Activated T-cell treated with anti-CD3 and anti-CD28 coated beads, Interleukin-2, amount 50 U/mL, for 24 hours (primary cell): Measurements from ENCODE around the gene CREB5.

ENCODE experiments used
- DNase-seq: peaks from one replicate; pipeline ENCODE4 v3.0.0-alpha.2; 2020
- H3K27ac Mint-ChIP-seq: 2 replicates; pipeline ENCODE4 v1.8.0; 2020; ENCODE audit warnings: mild to moderate bottlenecking, mixed read lengths
- H3K27me3 Mint-ChIP-seq: 2 replicates; pipeline ENCODE4 v1.8.0; 2020; ENCODE audit warnings: mixed read lengths
- H3K36me3 Mint-ChIP-seq: 2 replicates; pipeline ENCODE4 v1.8.0; 2020; ENCODE audit warnings: low read depth, mixed read lengths
- H3K4me1 Mint-ChIP-seq: 2 replicates; pipeline ENCODE4 v1.8.0; 2020; ENCODE audit warnings: low read depth, mixed read lengths
- H3K4me3 Mint-ChIP-seq: 2 replicates; pipeline ENCODE4 v1.8.0; 2020; ENCODE audit warnings: mild to moderate bottlenecking, moderate library complexity, mixed read lengths
- H3K9me3 Mint-ChIP-seq: 2 replicates; pipeline ENCODE4 v1.8.0; 2020; ENCODE audit warnings: mixed read lengths

CREB5 gene

DNA sequence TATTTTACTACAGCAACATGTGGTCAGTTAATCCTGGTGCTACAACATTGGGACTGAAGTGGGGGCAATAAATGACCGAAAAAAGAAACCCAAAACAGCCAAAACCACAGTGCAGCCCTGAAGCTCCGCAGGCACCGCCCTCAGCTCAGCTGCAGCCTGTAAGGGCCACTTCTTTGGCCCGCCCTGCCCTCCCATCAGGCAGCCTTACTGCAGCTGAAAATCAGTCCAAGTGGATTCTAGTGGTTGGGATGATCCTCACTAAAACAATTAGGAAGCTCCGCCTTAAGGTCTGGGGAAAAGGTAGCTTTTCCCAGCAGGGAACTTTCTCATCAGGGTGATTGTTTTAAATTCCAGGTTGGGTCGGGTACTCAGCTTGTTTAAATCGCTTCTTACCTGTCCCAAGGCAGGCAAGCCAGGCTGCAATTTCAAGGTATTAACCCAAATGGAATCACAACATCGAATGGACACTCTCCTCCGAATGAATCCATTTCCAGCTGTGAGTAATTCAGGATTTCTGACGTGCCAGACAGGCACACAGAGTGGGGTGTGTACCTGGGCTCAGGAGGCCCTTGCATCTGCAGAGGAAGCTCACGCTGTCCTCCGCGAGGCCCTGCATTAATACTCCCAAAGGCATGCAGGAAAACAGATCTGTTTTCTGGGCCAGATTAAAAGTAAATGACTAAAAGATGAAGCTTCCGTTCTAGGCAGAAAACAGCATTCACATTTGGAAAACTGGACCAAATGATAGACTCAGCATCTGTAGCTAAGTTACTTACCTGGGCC is 104.3 kb downstream of the CREB5 start:
- no peak for DNase-seq
- no peak overlapping the region for H3K4me3 Mint-ChIP-seq
- H3K27me3 Mint-ChIP-seq, result peaks cover 3% of the 10 kb centered on the region
- no peaks in the 10 kb centered on the region for H3K36me3 Mint-ChIP-seq
- no peaks in the 10 kb centered on the region for H3K4me1 Mint-ChIP-seq
- H3K27ac Mint-ChIP-seq, result no peak overlapping the region
- no peaks in the 10 kb centered on the region for H3K9me3 Mint-ChIP-seq

DNA sequence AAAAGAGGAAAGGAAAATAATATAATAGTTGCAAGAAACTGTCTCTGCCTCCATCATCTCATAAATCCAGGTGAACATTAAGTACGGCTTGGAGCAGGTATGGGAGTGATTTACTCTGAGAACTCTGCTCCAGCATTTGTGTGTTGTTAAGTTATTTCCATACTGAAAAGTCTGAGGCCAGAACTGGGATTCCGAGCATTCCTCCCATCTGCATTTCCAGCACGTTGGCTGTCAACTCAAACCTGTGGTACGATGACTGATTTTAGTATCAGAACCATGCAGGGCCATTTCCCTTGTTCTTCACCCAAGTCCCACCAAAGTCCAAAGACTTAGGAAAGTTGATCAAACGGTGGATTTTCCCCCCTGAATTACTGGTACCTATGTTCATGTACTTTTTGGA is 104.9 kb downstream of the CREB5 start:
- H3K27ac Mint-ChIP-seq, result no peak overlapping the region

DNA sequence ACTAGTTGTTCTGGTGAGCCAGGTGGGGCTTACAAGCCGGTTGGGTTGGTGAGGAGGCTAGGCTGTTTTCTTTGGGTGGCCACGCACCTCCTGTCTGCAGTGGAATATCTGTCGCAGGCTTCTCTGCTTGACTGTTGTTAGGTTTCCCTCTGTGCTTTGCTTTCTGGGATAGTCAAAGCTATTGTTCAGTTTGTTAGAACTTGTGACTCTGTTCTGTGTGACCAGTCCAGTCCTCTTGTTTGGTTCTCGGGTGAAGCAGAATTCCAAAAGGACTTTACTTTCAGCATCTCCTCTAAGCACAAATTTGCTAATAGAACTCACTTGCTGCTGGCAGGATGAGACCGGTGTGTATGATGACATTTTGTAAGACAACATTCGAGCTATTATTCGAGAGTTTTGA is 105.3 kb downstream of the CREB5 start:
- Mint-ChIP-seq H3K9me3 (no peaks in the 10 kb centered on the region), H3K4me1 (no peaks in the 10 kb centered on the region), H3K27me3 (peaks cover 3% of the 10 kb centered on the region), H3K4me3 (no peak overlapping the region), H3K27ac (no peak overlapping the region), H3K36me3 (no peaks in the 10 kb centered on the region)
- DNase-seq, result no peak

More for the DNA sequence above, 104.9 kb downstream of the CREB5 start:
- peaks cover 3% of the 10 kb centered on the region for H3K27me3 Mint-ChIP-seq
- no peak overlapping the region for H3K4me3 Mint-ChIP-seq
- DNase-seq, result no peak
- H3K9me3 Mint-ChIP-seq, result no peaks in the 10 kb centered on the region
- no peaks in the 10 kb centered on the region for H3K36me3 Mint-ChIP-seq
- no peaks in the 10 kb centered on the region for H3K4me1 Mint-ChIP-seq

DNA sequence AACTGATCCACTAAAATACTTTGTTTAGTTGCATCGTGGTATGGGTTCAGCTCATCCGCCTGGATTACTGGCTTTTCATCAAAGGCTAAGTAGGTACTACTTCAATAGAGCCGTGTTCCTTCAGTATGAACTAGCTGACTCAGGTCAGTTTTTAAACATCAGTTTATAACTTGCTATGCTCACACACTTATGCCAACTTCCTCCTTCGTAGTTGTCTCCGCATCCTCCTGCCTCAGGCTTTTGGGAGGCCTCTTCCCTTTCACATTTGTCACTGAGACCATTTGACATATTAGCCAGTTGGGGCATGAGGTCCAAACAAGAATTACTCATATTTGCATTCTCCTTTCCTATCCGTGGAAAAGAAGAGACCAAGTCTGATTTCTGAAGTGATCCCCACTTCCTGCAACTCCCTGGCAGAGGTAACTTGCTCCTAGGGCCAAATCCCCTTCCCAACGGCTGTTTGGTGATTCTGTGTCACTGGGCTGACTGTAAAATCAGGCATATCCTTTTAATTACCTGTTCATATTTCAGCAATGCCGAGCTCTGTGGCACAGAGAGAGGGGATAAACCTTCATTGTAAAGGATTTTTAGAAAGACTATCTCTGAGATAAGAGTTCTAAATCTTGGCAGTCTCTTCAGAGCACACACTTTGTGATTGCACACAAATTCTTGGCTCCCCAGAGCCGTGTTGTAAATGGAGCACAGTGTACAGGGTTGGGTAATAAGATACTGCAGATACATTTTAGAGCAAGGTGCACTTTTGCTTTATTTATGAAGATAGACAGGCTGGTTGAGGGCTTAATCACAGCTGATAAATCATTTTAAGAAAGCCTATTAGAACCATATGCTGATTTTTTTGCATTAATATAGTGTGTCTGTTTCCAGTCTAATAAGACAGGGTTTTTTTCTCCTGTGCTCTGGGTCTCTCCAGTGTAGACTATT is 108.0 kb downstream of the CREB5 start:
- no peaks in the 10 kb centered on the region for H3K4me1 Mint-ChIP-seq
- H3K4me3 Mint-ChIP-seq, result no peak overlapping the region
- H3K36me3 Mint-ChIP-seq, result no peaks in the 10 kb centered on the region
- no peaks in the 10 kb centered on the region for H3K9me3 Mint-ChIP-seq
- peaks cover 8% of the 10 kb centered on the region for H3K27me3 Mint-ChIP-seq
- H3K27ac Mint-ChIP-seq, result no peak overlapping the region
- DNase-seq, result no peak

DNA sequence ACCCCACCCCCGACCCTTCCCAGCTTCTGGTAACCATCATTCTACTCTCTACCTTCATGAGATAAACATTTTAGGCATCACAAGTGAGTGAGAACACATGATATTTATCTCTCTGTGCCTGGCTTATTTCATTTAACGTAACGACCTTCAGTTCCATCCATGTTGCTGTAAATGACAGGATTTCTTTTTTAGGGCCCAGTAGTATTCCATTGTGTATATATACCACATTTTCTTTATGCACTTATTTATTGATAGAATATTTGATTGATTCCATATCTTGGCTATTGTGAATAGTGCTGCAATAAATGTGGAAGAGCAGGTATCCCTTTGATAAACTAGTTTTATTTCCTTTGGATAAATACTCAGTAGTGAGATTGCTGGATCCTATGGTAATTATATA is 112.7 kb downstream of the CREB5 start:
- no peaks in the 10 kb centered on the region for H3K4me1 Mint-ChIP-seq
- H3K27ac Mint-ChIP-seq, result no peak overlapping the region
- H3K9me3 Mint-ChIP-seq, result no peaks in the 10 kb centered on the region
- DNase-seq, result no peak
- H3K4me3 Mint-ChIP-seq, result no peak overlapping the region
- no peaks in the 10 kb centered on the region for H3K36me3 Mint-ChIP-seq
- peaks cover 7% of the 10 kb centered on the region for H3K27me3 Mint-ChIP-seq

DNA sequence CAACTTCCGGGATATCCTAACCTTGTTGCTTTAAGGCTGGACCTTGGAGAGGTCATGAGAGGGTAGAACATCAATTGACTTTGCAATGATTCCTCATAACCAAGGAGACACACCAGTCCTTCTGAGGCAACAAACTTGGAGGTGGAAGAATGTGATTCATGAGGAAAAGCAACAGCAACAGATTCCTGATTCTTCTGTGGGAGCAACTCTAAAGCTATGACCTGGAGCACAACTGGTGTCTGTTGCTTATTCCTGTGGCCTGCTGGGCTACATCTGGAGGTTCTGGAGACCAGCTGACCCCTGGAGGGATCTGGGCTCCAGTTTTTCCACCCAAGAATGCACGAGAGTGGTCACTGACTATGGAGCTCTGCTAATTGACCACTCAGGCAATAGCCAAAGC is 116.6 kb downstream of the CREB5 start:
- DNase-seq, result no peak
- Mint-ChIP-seq H3K27me3 (peaks cover 2% of the 10 kb centered on the region), H3K4me1 (no peaks in the 10 kb centered on the region), H3K4me3 (no peak overlapping the region), H3K27ac (no peak overlapping the region), H3K9me3 (no peaks in the 10 kb centered on the region), H3K36me3 (no peaks in the 10 kb centered on the region)

DNA sequence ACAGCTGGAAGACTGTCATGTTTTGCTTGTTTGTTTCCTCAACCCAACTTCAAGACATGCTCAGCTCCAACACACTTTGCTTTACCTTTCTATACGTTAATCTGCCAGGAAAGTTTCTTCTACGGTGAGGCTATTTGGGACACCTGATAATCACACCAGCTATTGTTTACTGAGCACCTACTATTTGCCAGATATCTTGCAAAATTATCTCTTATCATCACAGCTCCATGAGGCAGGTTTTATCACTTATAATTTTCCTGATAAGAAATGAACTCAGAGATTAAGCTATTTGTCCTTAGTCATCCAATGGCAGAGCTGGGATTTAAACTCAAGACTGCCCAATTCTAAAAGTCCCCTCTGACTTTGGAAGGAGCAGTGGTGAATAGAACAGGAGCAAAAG is 117.4 kb downstream of the CREB5 start:
- Mint-ChIP-seq H3K36me3 (no peaks in the 10 kb centered on the region), H3K4me1 (no peaks in the 10 kb centered on the region), H3K27ac (no peak overlapping the region), H3K27me3 (peaks cover 2% of the 10 kb centered on the region), H3K4me3 (no peak overlapping the region), H3K9me3 (no peaks in the 10 kb centered on the region)
- no peak for DNase-seq

DNA sequence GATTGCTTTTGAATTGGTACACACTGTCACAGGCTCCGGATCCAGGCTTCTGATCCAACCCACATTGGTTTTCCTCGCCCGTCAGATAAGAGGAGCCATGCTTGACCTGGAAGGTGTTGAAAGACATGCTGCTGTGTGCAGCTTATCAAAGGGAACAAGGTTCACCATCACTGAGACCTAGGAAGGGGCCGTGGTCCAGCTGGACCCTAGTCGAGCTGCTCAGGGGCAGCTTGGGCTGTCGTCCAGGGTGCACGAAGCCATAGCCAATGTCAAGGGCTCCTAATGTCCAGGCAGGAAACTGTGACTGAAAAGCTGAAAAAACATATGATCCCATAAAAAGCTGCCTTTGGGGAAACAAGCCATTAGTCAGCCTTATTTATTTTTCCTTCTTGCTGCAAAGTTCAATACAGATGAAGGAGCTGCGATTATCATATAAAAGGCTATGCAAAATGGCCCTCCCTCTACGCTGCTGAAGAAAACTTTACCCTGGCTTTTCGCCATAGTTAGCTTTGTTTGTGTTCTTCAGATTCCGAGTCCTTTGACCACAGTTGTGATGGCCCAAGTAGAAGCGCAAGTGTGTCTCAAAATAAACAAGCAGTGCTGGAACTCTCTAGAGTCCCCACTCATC is 118.0 kb downstream of the CREB5 start:
- Mint-ChIP-seq H3K36me3 (no peaks in the 10 kb centered on the region), H3K27ac (no peak overlapping the region), H3K9me3 (no peaks in the 10 kb centered on the region), H3K4me1 (no peaks in the 10 kb centered on the region), H3K27me3 (peaks cover 2% of the 10 kb centered on the region), H3K4me3 (no peak overlapping the region)
- DNase-seq, result no peak

DNA sequence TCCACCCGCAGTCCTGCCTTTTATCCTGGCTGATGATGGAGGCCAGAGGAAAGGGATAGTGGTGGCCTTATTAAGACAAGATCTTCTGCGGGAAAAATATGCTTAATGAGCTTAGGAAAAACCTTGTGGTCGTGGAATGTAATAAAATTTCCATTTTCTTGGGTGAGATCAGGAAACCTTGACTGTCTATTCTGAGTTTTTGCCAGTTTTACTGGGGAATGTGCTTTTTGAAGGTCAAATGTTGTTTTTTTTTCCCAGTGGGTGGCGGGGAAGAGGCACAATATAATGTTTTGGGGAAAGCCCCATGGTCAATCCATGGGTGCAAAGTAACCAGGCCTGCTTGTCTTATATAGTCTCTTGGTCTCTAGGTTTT is 118.5 kb downstream of the CREB5 start:
- H3K4me1 Mint-ChIP-seq, result no peaks in the 10 kb centered on the region
- no peak for DNase-seq
- no peaks in the 10 kb centered on the region for H3K9me3 Mint-ChIP-seq
- no peaks in the 10 kb centered on the region for H3K36me3 Mint-ChIP-seq
- peaks cover 2% of the 10 kb centered on the region for H3K27me3 Mint-ChIP-seq
- no peak overlapping the region for H3K27ac Mint-ChIP-seq
- no peak overlapping the region for H3K4me3 Mint-ChIP-seq

DNA sequence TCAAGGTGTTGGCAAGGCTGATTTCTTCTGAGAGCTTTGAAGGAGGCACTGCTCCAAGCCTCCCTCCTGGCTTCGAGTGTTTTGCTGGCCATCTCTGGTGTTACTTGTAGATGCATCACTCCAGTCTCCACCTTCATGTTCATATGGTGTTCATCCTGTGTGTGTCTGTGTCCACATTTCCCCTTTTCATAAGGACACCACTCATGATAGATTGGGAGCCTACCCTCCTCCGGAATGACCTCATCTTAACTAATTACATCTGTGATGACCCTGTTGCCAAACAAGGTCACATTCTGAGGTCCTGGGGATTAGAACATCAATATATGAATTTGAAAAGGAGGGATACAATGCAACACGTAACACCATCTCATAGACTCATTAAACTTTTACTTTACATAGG is 119.0 kb downstream of the CREB5 start:
- peaks cover 2% of the 10 kb centered on the region for H3K27me3 Mint-ChIP-seq
- H3K4me3 Mint-ChIP-seq, result no peak overlapping the region
- no peak overlapping the region for H3K27ac Mint-ChIP-seq
- no peaks in the 10 kb centered on the region for H3K9me3 Mint-ChIP-seq
- H3K36me3 Mint-ChIP-seq, result no peaks in the 10 kb centered on the region
- DNase-seq, result no peak
- no peaks in the 10 kb centered on the region for H3K4me1 Mint-ChIP-seq

DNA sequence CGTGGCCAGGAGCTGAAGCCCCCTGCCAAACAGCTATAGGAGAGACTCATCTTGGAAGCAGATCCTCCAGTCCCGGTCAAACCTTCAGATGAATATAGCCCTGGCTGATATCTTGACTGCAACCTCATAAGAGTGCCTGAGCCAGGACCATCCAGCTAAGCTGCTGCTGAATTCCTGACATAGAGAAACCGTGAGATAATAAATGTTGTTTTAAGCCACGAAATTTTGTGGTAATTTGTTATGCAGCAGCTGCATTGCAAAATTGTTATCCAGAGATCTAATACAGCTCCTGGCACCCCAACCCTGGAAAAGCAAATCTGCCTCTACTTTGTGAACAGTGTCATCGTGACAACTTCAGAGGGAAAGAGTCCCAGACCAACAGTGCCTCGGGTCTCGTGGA is 119.9 kb downstream of the CREB5 start:
- H3K4me1 Mint-ChIP-seq, result no peaks in the 10 kb centered on the region
- DNase-seq, result no peak
- H3K4me3 Mint-ChIP-seq, result no peak overlapping the region
- H3K27me3 Mint-ChIP-seq, result peaks cover 2% of the 10 kb centered on the region
- H3K27ac Mint-ChIP-seq, result no peak overlapping the region
- H3K9me3 Mint-ChIP-seq, result no peaks in the 10 kb centered on the region
- H3K36me3 Mint-ChIP-seq, result no peaks in the 10 kb centered on the region

DNA sequence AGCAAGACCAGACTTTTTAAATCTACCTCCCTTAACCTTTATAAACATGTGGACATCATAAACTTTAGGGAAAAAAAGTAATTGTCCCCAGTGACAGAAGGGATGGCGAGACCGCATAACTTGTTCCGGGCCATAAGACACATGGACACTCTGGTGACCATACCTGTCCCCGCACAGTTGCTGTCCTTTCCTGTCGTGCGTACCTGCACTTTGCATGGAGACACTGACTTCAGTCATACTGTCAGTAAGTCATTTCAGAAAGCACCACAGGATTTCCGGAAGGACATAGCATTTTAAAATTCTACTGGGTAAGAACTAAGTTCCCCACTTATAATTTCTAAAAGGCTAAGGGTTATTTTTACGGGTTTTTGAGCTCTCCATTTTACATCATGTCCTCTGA is 120.9 kb downstream of the CREB5 start:
- Mint-ChIP-seq H3K4me1 (no peaks in the 10 kb centered on the region), H3K27ac (no peak overlapping the region), H3K36me3 (no peaks in the 10 kb centered on the region), H3K9me3 (no peaks in the 10 kb centered on the region), H3K4me3 (no peak overlapping the region), H3K27me3 (peaks cover 9% of the 10 kb centered on the region)
- no peak for DNase-seq

DNA sequence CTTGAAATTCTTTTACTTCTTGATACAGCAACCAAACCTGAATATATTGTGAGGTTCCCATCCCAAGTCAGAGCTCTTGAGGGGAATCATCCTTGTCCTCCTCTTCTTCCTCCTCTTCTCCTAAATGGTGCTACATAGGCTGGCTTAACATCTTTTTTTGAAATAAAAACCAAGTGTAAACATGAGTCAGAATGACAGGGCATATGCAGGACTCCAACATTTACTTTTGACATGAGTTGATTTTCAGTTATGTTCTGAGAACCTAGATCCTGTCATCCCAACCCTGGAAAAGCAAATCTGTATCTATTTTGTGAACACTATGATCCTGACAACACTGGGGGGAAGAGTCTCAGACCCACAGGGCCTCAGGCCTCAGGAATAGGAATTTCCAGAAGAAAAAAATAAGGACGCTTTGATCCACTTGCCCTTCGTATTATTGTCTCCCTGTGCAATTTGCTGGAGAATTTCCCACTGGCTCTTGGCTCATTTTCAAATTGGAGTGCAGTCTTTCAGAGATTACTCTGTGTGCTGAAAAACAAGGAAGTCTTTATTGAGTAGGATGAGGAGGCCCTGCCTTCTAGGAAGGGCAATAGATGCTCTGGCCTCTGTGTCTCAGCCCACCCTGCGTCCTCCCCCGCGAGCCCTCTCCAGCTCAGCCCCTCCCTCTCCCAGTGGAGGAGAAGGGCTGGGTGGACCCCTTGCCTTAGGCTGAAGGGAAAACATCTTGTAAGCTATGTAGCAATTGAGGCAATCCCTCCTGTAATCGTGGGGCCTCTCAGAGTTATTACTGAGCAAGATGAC is 121.6 kb downstream of the CREB5 start:
- Mint-ChIP-seq H3K9me3 (no peaks in the 10 kb centered on the region), H3K4me1 (no peaks in the 10 kb centered on the region), H3K27me3 (peaks cover 10% of the 10 kb centered on the region), H3K36me3 (no peaks in the 10 kb centered on the region), H3K4me3 (no peak overlapping the region), H3K27ac (no peak overlapping the region)
- no peak for DNase-seq

DNA sequence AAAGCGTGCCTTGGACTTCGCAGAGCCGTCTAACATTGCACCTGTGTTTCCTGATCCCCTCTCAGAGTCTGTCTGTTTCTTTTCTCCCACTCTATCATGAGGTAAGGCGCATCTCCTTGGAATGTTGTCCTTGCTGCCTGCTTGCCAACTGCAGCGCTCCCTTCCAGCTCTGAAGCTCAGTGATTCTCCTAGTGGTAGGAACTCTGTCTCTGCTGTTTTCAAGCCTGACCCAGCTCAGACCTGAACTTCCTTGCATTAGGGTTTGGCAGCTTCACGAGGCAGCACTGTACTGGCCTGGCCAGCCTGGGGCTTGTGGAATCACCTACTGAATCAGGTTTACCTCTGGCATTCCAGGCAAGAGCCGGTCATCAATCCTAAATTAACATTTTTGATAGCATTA is 123.9 kb downstream of the CREB5 start:
- no peak for DNase-seq
- Mint-ChIP-seq H3K4me3 (no peak overlapping the region), H3K4me1 (no peaks in the 10 kb centered on the region), H3K27me3 (peaks cover 16% of the 10 kb centered on the region), H3K27ac (no peak overlapping the region), H3K9me3 (no peaks in the 10 kb centered on the region), H3K36me3 (no peaks in the 10 kb centered on the region)
